ENCODE measurements around the gene ADAMTSL4. TPM values are rescaled to one million over a fixed set of nuclear protein-coding genes. Genes with fewer than 3 reads are reported as not detected.

Gene ADAMTSL4
- total and polyA plus RNA-seq, 9 of the 15 experiments (the other 6 are each of a cell fraction or from before 2014, with no cell fraction given): 12.7 to 212 (median 35.6) TPM

GRCh38 chr1:150525348-150525747 lies 23.9 kb upstream of the ADAMTSL4 start:
- Histone ChIP-seq H3K9me3 (replicated peaks; ENCODE audit: control insufficient read depth, insufficient read depth, low read depth, low read length) (no peaks in the 10 kb centered on the region), H4K20me1 (replicated peaks; ENCODE audit: control insufficient read depth, insufficient read depth, low read length) (no peaks in the 10 kb centered on the region), H3K79me2 (ENCODE audit: control insufficient read depth, insufficient read depth, low read length) (no peaks in the 10 kb centered on the region), H3K27me3 (ENCODE audit: control insufficient read depth in 2 of 2, insufficient read depth in 2 of 2, low read length in 2 of 2) (no peaks in the 10 kb centered on the region), H3K4me3 (no peak overlapping the region), H3K4me1 (replicated peaks in 1 of 2; ENCODE audit: control insufficient read depth in 2 of 2, insufficient read depth in 2 of 2, low read length in 2 of 2) (peaks cover 0 to under 1% of the 10 kb centered on the region in 2 experiments; a peak in 2 of 5 replicates), H3K4me2 (ENCODE audit: insufficient read depth, low read length) (no peak overlapping the region), H3K36me3 (ENCODE audit: control insufficient read depth, insufficient read depth, low read length) (no peaks in the 10 kb centered on the region), H3K9ac (ENCODE audit: insufficient read depth in 1 of 2, low read depth in 2 of 2, low read length in 2 of 2) (no peak overlapping the region), H2AFZ (ENCODE audit: low read depth, low read length) (no peak overlapping the region), H3K27ac (ENCODE audit: extremely low read depth, low read depth, low read length) (no peak overlapping the region), H3K9me1 (ENCODE audit: control insufficient read depth, insufficient read depth, low read length) (no peaks in the 10 kb centered on the region)
- ATAC-seq (no peak), DNase-seq (ENCODE audit: extremely low read depth in 1 of 4, low spot score in 3 of 4) (no peak), FAIRE-seq (no peak)
- in situ Hi-C loops (cut with MboI) (no loop called here), intact Hi-C loops (cut with micrococcal nuclease) (no loop called here)
- 39% methylated on average over 3 of the region's 3 CpGs for WGBS (ENCODE audit: insufficient coverage, low coverage, missing lambda C conversion rate)
- TF ChIP-seq HEY1 (CRISPR knock-in tag; IDR thresholded peaks at IDR 0.05; ENCODE audit: borderline replicate concordance): no peak
- peak; percentile 94 for TF ChIP-seq ZNF507 (tag; conservative IDR thresholded peaks at IDR 0.05)
- no peak for TF ChIP-seq ZNF23 (CRISPR knock-in tag; IDR thresholded peaks at IDR 0.05)
- TF ChIP-seq TFAM (CRISPR knock-in tag; conservative IDR thresholded peaks at IDR 0.05): no peak
- TF ChIP-seq RFX5 (IDR thresholded peaks at IDR 0.05; ENCODE audit: low read depth, low read length): no peak
- TF ChIP-seq EZH2 (IDR thresholded peaks at IDR 0.05; ENCODE audit: borderline replicate concordance, low read depth, low read length): no peak
- TF ChIP-seq KAT8 (IDR thresholded peaks at IDR 0.05; ENCODE audit: low read depth): no peak
- ChIA-PET POLR2A (interaction anchor here (0.7 to 1.5 kb wide), 4 partner anchors 9 to 12 kb away, joined by 3 to 4 read pairs (median 3); partner anchors contain the start of gene FALEC), CTCF (ENCODE audit: low intra/inter-chr PET ratio) (no interaction called here)
- BruUV-seq (replicated peaks): no TSS peak

GRCh38 chr1:150528196-150528595 lies 21.0 kb upstream of the ADAMTSL4 start:
- Histone ChIP-seq H3K4me1 (replicated peaks in 1 of 2; ENCODE audit: control insufficient read depth in 2 of 2, insufficient read depth in 2 of 2, low read length in 2 of 2) (peaks cover 6 to 9% of the 10 kb centered on the region in 2 experiments; a peak in 4 of 5 replicates), H3K9me1 (ENCODE audit: control insufficient read depth, insufficient read depth, low read length) (no peaks in the 10 kb centered on the region), H3K36me3 (ENCODE audit: control insufficient read depth, insufficient read depth, low read length) (no peaks in the 10 kb centered on the region), H4K20me1 (replicated peaks; ENCODE audit: control insufficient read depth, insufficient read depth, low read length) (no peaks in the 10 kb centered on the region), H3K9ac (ENCODE audit: insufficient read depth in 1 of 2, low read depth in 2 of 2, low read length in 2 of 2) (no peak overlapping the region), H3K27me3 (ENCODE audit: control insufficient read depth in 2 of 2, insufficient read depth in 2 of 2, low read length in 2 of 2) (no peaks in the 10 kb centered on the region), H3K9me3 (replicated peaks; ENCODE audit: control insufficient read depth, insufficient read depth, low read depth, low read length) (no peaks in the 10 kb centered on the region), H3K4me2 (ENCODE audit: insufficient read depth, low read length) (no peak overlapping the region), H3K79me2 (ENCODE audit: control insufficient read depth, insufficient read depth, low read length) (no peaks in the 10 kb centered on the region), H2AFZ (ENCODE audit: low read depth, low read length) (no peak overlapping the region), H3K4me3 (no peak overlapping the region), H3K27ac (ENCODE audit: extremely low read depth, low read depth, low read length) (no peak overlapping the region)
- intact Hi-C loops (cut with micrococcal nuclease) (no loop called here), in situ Hi-C loops (cut with MboI) (no loop called here)
- WGBS (ENCODE audit: insufficient coverage, low coverage, missing lambda C conversion rate): 100% methylated on average over 1 of the region's 1 CpG
- CTCF ChIA-PET (ENCODE audit: low intra/inter-chr PET ratio): no interaction called here
- POLR2A ChIA-PET: interaction anchor here (1.5 kb wide), 1 partner anchor 10 kb away, joined by 3 read pairs; no protein-coding TSS in a partner anchor
- no TSS peak for BruUV-seq (replicated peaks)
- no peak for DNase-seq (ENCODE audit: extremely low read depth in 1 of 4, low spot score in 3 of 4)
- FAIRE-seq: peak; percentile 71
- ATAC-seq: no peak
- TF ChIP-seq FOXP4 (CRISPR knock-in tag; IDR thresholded peaks at IDR 0.05; ENCODE audit: borderline replicate concordance) (no peak), HSF4 (CRISPR knock-in tag; IDR thresholded peaks at IDR 0.05; ENCODE audit: borderline replicate concordance) (no peak), ZNF41 (CRISPR knock-in tag; conservative IDR thresholded peaks at IDR 0.05) (no peak), EP300 (IDR thresholded peaks at IDR 0.05; ENCODE audit: low read length) (no peak), PBX2 (CRISPR knock-in tag; IDR thresholded peaks at IDR 0.05; ENCODE audit: low read depth) (no peak), PBX2 (tag; conservative IDR thresholded peaks at IDR 0.05; ENCODE audit: low read depth) (no peak)

All from K562 (cell line).